K562 (cell line): ENCODE data around the gene PMF1. TPM values are rescaled to one million over a fixed set of nuclear protein-coding genes. Genes with fewer than 3 reads are reported as not detected.

Source experiments
- ATAC-seq: fragments of 200-7000 bp; cut with Tn5 transposase; 3 replicates; pipeline ENCODE4 v1.9.1; 2020; ENCODE audit warnings: moderate library complexity
- BruUV-seq: library from RNA; stranded (reverse); fragments of 400-500 nt; replicated peaks from 2 replicates; lab custom pipeline; 2021; lab: Mats Ljungman, UMichigan
- CTCF ChIA-PET: fragments of 300-600 bp; formaldehyde crosslinking; extraction: SDS; loops from one replicate; lab custom pipeline; 2021; ENCODE audit warnings: low intra/inter-chr PET ratio; lab: Yijun Ruan, JAX
- POLR2A ChIA-PET: fragments of 300-600, 350-650 bp; sonication (Branson Sonifier 250); formaldehyde crosslinking; extraction: SDS; loops from one replicate; lab custom pipeline; 2021; ENCODE audit warnings: antibody characterized with exemption, inconsistent platforms; lab: Yijun Ruan, JAX
- DNase-seq, 4 experiments: peaks; one replicate each; pipeline versions ENCODE4 v3.0.0 to v3.0.0-alpha.2; 2011 to 2018; ENCODE audit warnings: low spot score in 3 of 4, mixed read lengths in 3 of 4; ENCODE audit errors: extremely low read depth in 1 of 4
- FAIRE-seq: peaks from 2 replicates; lab custom pipeline; 2011; peaks lifted over from hg19 to GRCh38; lab: Jason Lieb, UNC
- H2AFZ ChIP-seq: 2 replicates; pipeline ENCODE4 v1.6.0; 2011; ENCODE audit warnings: low read depth, low read length, control low read depth, inconsistent platforms
- H3K27ac ChIP-seq: fragments of 200-600 bp; 3 replicates; pipeline ENCODE4 v1.8.0; 2011; ENCODE audit warnings: low read depth, mild to moderate bottlenecking, control low read depth, inconsistent platforms, low read length, moderate library complexity, mixed read lengths; ENCODE audit errors: extremely low read depth
- H3K27me3 ChIP-seq, 2 experiments: fragments of 300-600 bp in 1 of 2; 2 replicates in 1 of 2; 3 replicates in 1 of 2; pipeline versions ENCODE4 v1.6.0 to v1.8.0; 2011; ENCODE audit warnings: inconsistent platforms in 2 of 2, low read length in 2 of 2, mild to moderate bottlenecking in 1 of 2, mixed read lengths in 1 of 2, moderate library complexity in 1 of 2; ENCODE audit not compliant: control insufficient read depth in 2 of 2, insufficient read depth in 2 of 2
- H3K36me3 ChIP-seq: fragments of 300-600 bp; 3 replicates; pipeline ENCODE4 v1.8.0; 2011; ENCODE audit warnings: mild to moderate bottlenecking, low read length, inconsistent platforms; ENCODE audit not compliant: control insufficient read depth, insufficient read depth
- H3K4me1 ChIP-seq, 2 experiments: fragments of 200-600 bp in 1 of 2; replicated peaks in 1 of 2; 2 replicates in 1 of 2; 3 replicates in 1 of 2; pipeline versions ENCODE4 v1.5.1 to v1.8.0; 2011; ENCODE audit warnings: inconsistent platforms in 2 of 2, low read length in 2 of 2, mild to moderate bottlenecking in 1 of 2, mixed read lengths in 1 of 2, moderate library complexity in 1 of 2; ENCODE audit not compliant: control insufficient read depth in 2 of 2, insufficient read depth in 2 of 2
- H3K4me2 ChIP-seq: 2 replicates; pipeline ENCODE4 v1.6.1; 2011; ENCODE audit warnings: low read length, control low read depth, inconsistent platforms, mixed read lengths; ENCODE audit not compliant: insufficient read depth
- H3K4me3 ChIP-seq: fragments of 200-600 bp; sonication (generic), shearing (Covaris generic); 2 replicates; pipeline ENCODE4 v1.5.1; 2016; ENCODE audit warnings: control low read depth, inconsistent platforms
- H3K79me2 ChIP-seq: fragments of 200-600 bp; 3 replicates; pipeline ENCODE4 v1.8.0; 2011; ENCODE audit warnings: low read length, inconsistent platforms; ENCODE audit not compliant: control insufficient read depth, insufficient read depth
- H3K9ac ChIP-seq, 2 experiments: 2 replicates each; pipeline versions ENCODE4 v1.6.0 to v1.6.1; 2011; ENCODE audit warnings: low read depth in 2 of 2, low read length in 2 of 2, control low read depth in 1 of 2, inconsistent platforms in 1 of 2, mild to moderate bottlenecking in 1 of 2, mixed read lengths in 1 of 2; ENCODE audit not compliant: insufficient read depth in 1 of 2
- H3K9me1 ChIP-seq: one replicate; pipeline ENCODE4 v1.6.0; 2011; ENCODE audit warnings: inconsistent platforms, mild to moderate bottlenecking, low read length, moderate library complexity; ENCODE audit not compliant: control insufficient read depth, insufficient read depth
- H3K9me3 ChIP-seq: replicated peaks from 2 replicates; pipeline ENCODE4 v1.5.1; 2011; ENCODE audit warnings: low read depth, low read length, inconsistent platforms; ENCODE audit not compliant: control insufficient read depth, insufficient read depth
- H4K20me1 ChIP-seq: replicated peaks from 2 replicates; pipeline ENCODE4 v1.6.1; 2011; ENCODE audit warnings: low read length, inconsistent platforms, mixed read lengths; ENCODE audit not compliant: control insufficient read depth, insufficient read depth
- ADNP ChIP-seq: fragments of 200-800 bp; sonication (Bioruptor generic); IDR thresholded peaks from 2 replicates; pipeline ENCODE4 v1.6.1; 2016; ENCODE audit warnings: missing genetic modification characterization, missing compliant biosample characterization
- ESRRB ChIP-seq: fragments of 250-450 bp; sonication (Bioruptor Pico); IDR thresholded peaks from 2 replicates; pipeline ENCODE4 v1.5.0; 2020; ENCODE audit warnings: mild to moderate bottlenecking, moderate library complexity, borderline replicate concordance
- HDAC3 ChIP-seq: fragments of 450-650 bp; IDR thresholded peaks from 2 replicates; pipeline ENCODE4 v1.6.1; 2018; ENCODE audit warnings: borderline replicate concordance, mild to moderate bottlenecking, moderate library complexity; ENCODE audit not compliant: partially characterized antibody
- HNRNPLL ChIP-seq: fragments of 200-400 bp; formaldehyde crosslinking; IDR thresholded peaks from 2 replicates; pipeline ENCODE4 v1.6.1; 2017; ENCODE audit warnings: low read length, low read depth, mild to moderate bottlenecking; ENCODE audit not compliant: poor library complexity, severe bottlenecking
- KLF1 ChIP-seq: fragments of 450-650 bp; IDR thresholded peaks from 2 replicates; pipeline ENCODE4 v1.6.1; 2016; ENCODE audit warnings: missing genetic modification characterization, missing compliant biosample characterization
- NR2C2 ChIP-seq, 2 experiments: fragments of 200-800 bp in 1 of 2; sonication (Bioruptor generic) in 1 of 2; sonication (generic) in 1 of 2; formaldehyde crosslinking in 1 of 2; IDR thresholded peaks; 2 replicates each; pipeline versions ENCODE4 v1.6.1 to v1.8.0; 2016 to 2022; ENCODE audit warnings: mild to moderate bottlenecking in 1 of 2, missing compliant biosample characterization in 1 of 2, missing genetic modification characterization in 1 of 2, missing genetic modification reagents in 1 of 2
- TAF15 ChIP-seq: fragments of 200-400 bp; formaldehyde crosslinking; IDR thresholded peaks from 2 replicates; pipeline ENCODE4 v1.6.1; 2017; ENCODE audit warnings: mild to moderate bottlenecking, low read depth, low read length, moderate library complexity
- ZNF12 ChIP-seq: sonication (generic); formaldehyde crosslinking; IDR thresholded peaks from 2 replicates; pipeline ENCODE4 v1.4.0; 2020; ENCODE audit warnings: mild to moderate bottlenecking, missing genetic modification reagents
- WGBS: fragments of 100-300 bp; shearing (Covaris generic); methylation state at CpG from one replicate; pipeline ENCODE4 v1.1.6; 2016; ENCODE audit warnings: low coverage, mixed read lengths; ENCODE audit not compliant: insufficient coverage; ENCODE audit errors: missing lambda C conversion rate; 5-methylcytosine and 5-hydroxymethylcytosine counted together
- in situ Hi-C: fragments of 300-500 bp; cut with MboI; formaldehyde crosslinking; loops from 4 replicates; pipeline ENCODE4 v1.15.0; 2018; ENCODE audit warnings: inconsistent platforms, mixed read lengths
- intact Hi-C: fragments of 100-400 bp; cut with micrococcal nuclease; formaldehyde crosslinking; loops from 2 replicates; pipeline ENCODE4 v1.14.2; 2022
- polyA plus RNA-seq, 8 experiments: library from polyadenylated mRNA; depleted of rRNA in 4 of 8; stranded (reverse) in 5 of 8; unstranded in 3 of 8; fragments of >200 nt; fragmentation: Nextera tagmentation in 2 of 8; fragmentation: Illumina TruSeq in 1 of 8; extraction: Ambion mirVana in 2 of 8; extraction: Trizol in 1 of 8; gene quantifications; 2 replicates each; pipeline versions ENCODE4 v1.2.1 to v1.2.3, GENCODE V29; 2011 to 2014; ENCODE audit warnings: inconsistent platforms in 1 of 8, missing spikeins in 1 of 8
- total RNA-seq, 7 experiments: library from RNA; depleted of rRNA in 6 of 7; stranded (reverse); fragments of >200 nt in 6 of 7; fragmentation: Illumina TruSeq in 2 of 7; extraction: Trizol in 2 of 7; gene quantifications; 2 replicates each; pipeline versions ENCODE4 v1.2.1 to v1.2.3, GENCODE V29; 2011 to 2021; ENCODE audit warnings: low replicate concordance in 1 of 7
- TF ChIP-seq, protein P1 (sequence below), 2 experiments: fragments of 450-650 bp; IDR thresholded peaks; 2 replicates each; pipeline ENCODE4 v1.6.1; 2018; ENCODE audit warnings: mild to moderate bottlenecking in 2 of 2, low read depth in 1 of 2; ENCODE audit not compliant: partially characterized antibody in 2 of 2
- TF ChIP-seq, protein P2 (sequence below): fragments of 450-650 bp; IDR thresholded peaks from 2 replicates; pipeline ENCODE4 v1.6.1; 2017; ENCODE audit warnings: antibody characterized with exemption
- TF ChIP-seq, protein P3 (sequence below): fragments of 450-650 bp; IDR thresholded peaks from 2 replicates; pipeline ENCODE4 v1.6.1; 2016; ENCODE audit warnings: mild to moderate bottlenecking

PMF1 gene
- total and polyA plus RNA-seq, 9 of the 15 experiments (the other 6 are each of a cell fraction or from before 2014, with no cell fraction given) = 9.4 to 92.9 (median 71.0) TPM

DNA sequence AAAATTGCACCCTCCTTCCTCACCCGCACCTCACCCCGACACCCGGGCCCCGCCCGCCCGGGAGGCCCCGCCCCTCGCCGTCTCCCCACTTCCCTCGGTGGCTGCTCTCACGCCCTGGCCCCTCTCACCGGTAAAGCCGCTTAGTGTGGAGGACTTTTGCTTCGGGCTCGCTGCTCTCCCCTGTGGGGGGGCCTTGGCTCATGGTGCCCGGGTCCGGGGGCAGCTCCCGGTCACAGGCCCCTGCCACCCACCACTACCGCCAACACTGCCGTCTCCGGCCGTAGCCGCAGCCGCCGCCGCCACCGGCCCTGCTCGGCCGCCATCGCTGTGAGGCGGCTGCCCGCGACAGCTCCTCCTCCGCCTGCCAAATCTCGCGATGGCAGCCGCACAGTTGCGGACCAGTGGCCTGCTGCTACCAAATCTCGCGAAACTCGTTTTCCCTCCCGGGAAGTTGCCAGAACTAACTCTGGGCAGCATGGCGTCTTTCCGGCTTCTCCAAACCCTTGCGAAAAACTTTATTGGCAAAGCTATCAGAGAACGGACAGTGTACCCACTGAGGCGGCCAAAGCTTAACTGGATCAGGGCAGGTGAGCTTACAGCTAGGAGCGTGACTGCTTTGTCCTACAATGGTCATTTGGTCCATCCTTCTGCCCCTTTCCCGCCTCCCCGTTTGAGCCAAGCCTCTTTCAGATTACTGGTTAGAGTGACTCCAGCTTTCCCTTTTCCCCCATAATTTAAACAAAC is 69.8 kb downstream of the PMF1 start, which contains the start of gene SMG5:
TSS of gene SMG5 (minus strand) at position 347 of the 744 bp plus-strand sequence. CDS start at position 202, 145 bp downstream.
- H3K4me3 ChIP-seq = peak within 1 kb of the TSS; percentile 97
- in situ Hi-C loops (no loop called here), intact Hi-C loops (no loop called here)
- H3K4me2 ChIP-seq = peak within 1 kb of the TSS; percentile 100
- H2AFZ ChIP-seq = peak within 1 kb of the TSS; percentile 97
- DNase-seq (peak; percentile 91 to 98 (median 92)), FAIRE-seq (peak; percentile 99), ATAC-seq (peak; percentile 96)
- peaks cover 47% of the 10 kb centered on the region for H3K36me3 ChIP-seq
- 1% methylated on average over 47 of the region's 50 CpGs for WGBS
- no TSS peak for BruUV-seq
- H3K9me3 ChIP-seq = no peaks in the 10 kb centered on the region
- peak within 1 kb of the TSS; percentile 93 for H3K27ac ChIP-seq
- peaks cover 11% of the 10 kb centered on the region; the same call in 1 of the 2 replicates for H4K20me1 ChIP-seq
- H3K4me1 ChIP-seq = peaks cover 6 to 10% of the 10 kb centered on the region in 2 experiments; a peak in 4 of 5 replicates
- H3K9ac ChIP-seq = peak within 1 kb of the TSS; percentile 91 to 97
- POLR2A ChIA-PET = interaction anchor here (0.6 to 6.3 kb wide), 25 partner anchors 9 to 464 kb away, joined by 3 to 63 read pairs (median 4); partner anchors contain the start of genes GLMP, PAQR6 and PMF1
- CTCF ChIA-PET = no interaction called here
- peaks cover 52% of the 10 kb centered on the region for H3K79me2 ChIP-seq
- no peaks in the 10 kb centered on the region for H3K9me1 ChIP-seq
- H3K27me3 ChIP-seq = no peaks in the 10 kb centered on the region
- TF ChIP-seq, protein P1, sequence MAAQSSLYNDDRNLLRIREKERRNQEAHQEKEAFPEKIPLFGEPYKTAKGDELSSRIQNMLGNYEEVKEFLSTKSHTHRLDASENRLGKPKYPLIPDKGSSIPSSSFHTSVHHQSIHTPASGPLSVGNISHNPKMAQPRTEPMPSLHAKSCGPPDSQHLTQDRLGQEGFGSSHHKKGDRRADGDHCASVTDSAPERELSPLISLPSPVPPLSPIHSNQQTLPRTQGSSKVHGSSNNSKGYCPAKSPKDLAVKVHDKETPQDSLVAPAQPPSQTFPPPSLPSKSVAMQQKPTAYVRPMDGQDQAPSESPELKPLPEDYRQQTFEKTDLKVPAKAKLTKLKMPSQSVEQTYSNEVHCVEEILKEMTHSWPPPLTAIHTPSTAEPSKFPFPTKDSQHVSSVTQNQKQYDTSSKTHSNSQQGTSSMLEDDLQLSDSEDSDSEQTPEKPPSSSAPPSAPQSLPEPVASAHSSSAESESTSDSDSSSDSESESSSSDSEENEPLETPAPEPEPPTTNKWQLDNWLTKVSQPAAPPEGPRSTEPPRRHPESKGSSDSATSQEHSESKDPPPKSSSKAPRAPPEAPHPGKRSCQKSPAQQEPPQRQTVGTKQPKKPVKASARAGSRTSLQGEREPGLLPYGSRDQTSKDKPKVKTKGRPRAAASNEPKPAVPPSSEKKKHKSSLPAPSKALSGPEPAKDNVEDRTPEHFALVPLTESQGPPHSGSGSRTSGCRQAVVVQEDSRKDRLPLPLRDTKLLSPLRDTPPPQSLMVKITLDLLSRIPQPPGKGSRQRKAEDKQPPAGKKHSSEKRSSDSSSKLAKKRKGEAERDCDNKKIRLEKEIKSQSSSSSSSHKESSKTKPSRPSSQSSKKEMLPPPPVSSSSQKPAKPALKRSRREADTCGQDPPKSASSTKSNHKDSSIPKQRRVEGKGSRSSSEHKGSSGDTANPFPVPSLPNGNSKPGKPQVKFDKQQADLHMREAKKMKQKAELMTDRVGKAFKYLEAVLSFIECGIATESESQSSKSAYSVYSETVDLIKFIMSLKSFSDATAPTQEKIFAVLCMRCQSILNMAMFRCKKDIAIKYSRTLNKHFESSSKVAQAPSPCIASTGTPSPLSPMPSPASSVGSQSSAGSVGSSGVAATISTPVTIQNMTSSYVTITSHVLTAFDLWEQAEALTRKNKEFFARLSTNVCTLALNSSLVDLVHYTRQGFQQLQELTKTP (IDR thresholded peaks at IDR 0.05; ENCODE audit: low read depth in 1 of 2, partially characterized antibody in 2 of 2) = peak in 1 of 2 experiments; percentile 80
- TF ChIP-seq ESRRB (CRISPR knock-in tag) (no peak), HNRNPLL (peak; percentile 42), ADNP (no peak), TAF15 (no peak), NR2C2 (CRISPR knock-in tag; IDR thresholded peaks at IDR 0.05) (peak; percentile 89), NR2C2 (tag; IDR thresholded peaks at IDR 0.05) (peak; percentile 83), ZNF12 (0 out of 2 replicates have a peak, but pooled peaks have one; percentile 31), HDAC3 (peak; percentile 81), KLF1 (tag) (peak; percentile 73; the same call in 1 of the 2 replicates)
- TF ChIP-seq, protein P2, sequence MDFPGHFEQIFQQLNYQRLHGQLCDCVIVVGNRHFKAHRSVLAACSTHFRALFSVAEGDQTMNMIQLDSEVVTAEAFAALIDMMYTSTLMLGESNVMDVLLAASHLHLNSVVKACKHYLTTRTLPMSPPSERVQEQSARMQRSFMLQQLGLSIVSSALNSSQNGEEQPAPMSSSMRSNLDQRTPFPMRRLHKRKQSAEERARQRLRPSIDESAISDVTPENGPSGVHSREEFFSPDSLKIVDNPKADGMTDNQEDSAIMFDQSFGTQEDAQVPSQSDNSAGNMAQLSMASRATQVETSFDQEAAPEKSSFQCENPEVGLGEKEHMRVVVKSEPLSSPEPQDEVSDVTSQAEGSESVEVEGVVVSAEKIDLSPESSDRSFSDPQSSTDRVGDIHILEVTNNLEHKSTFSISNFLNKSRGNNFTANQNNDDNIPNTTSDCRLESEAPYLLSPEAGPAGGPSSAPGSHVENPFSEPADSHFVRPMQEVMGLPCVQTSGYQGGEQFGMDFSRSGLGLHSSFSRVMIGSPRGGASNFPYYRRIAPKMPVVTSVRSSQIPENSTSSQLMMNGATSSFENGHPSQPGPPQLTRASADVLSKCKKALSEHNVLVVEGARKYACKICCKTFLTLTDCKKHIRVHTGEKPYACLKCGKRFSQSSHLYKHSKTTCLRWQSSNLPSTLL = no peak
- TF ChIP-seq, protein P3, sequence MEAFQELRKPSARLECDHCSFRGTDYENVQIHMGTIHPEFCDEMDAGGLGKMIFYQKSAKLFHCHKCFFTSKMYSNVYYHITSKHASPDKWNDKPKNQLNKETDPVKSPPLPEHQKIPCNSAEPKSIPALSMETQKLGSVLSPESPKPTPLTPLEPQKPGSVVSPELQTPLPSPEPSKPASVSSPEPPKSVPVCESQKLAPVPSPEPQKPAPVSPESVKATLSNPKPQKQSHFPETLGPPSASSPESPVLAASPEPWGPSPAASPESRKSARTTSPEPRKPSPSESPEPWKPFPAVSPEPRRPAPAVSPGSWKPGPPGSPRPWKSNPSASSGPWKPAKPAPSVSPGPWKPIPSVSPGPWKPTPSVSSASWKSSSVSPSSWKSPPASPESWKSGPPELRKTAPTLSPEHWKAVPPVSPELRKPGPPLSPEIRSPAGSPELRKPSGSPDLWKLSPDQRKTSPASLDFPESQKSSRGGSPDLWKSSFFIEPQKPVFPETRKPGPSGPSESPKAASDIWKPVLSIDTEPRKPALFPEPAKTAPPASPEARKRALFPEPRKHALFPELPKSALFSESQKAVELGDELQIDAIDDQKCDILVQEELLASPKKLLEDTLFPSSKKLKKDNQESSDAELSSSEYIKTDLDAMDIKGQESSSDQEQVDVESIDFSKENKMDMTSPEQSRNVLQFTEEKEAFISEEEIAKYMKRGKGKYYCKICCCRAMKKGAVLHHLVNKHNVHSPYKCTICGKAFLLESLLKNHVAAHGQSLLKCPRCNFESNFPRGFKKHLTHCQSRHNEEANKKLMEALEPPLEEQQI = 0 out of 2 replicates have a peak, but pooled peaks have one; percentile 68
